Stomach (tissue), 9 donors: ENCODE measurements around the gene LIN7C. TPM values are rescaled to one million over a fixed set of nuclear protein-coding genes. Genes with fewer than 3 reads are reported as not detected.

ENCODE experiments used
- DNase-seq, 2 donors: peaks; one replicate each; pipeline versions ENCODE4 v3.0.0 to v3.0.0-alpha.2; 2013 to 2019
- H3K27ac ChIP-seq, 5 donors: fragments of 200-600 bp in 4 of 5; sonication (generic) in 4 of 5; one replicate each; pipeline ENCODE4 v1.5.1; 2013 to 2019; ENCODE audit warnings: mild to moderate bottlenecking in 1 of 5, moderate library complexity in 1 of 5
- H3K27me3 ChIP-seq, 3 donors: fragments of 200-600 bp; sonication (generic); one replicate each; pipeline ENCODE4 v1.5.1; 2017 to 2019; ENCODE audit warnings: mixed run types in 1 of 3
- H3K36me3 ChIP-seq, 4 donors: fragments of 200-600 bp; sonication (generic); 1 replicate in 3 of 4; 2 replicates in 1 of 4; pipeline ENCODE4 v1.5.1; 2016 to 2019
- H3K4me1 ChIP-seq, 4 donors: fragments of 200-600 bp; sonication (generic); one replicate each; pipeline ENCODE4 v1.5.1; 2016 to 2019
- H3K4me3 ChIP-seq, 4 donors: fragments of 200-600 bp; sonication (generic) in 3 of 4; one replicate each; pipeline ENCODE4 v1.5.1; 2016 to 2019; ENCODE audit warnings: mild to moderate bottlenecking in 1 of 4
- H3K9me3 ChIP-seq, 4 donors: fragments of 200-600 bp; sonication (generic); one replicate each; pipeline ENCODE4 v1.5.1; 2016 to 2019
- CTCF ChIP-seq, 7 experiments: fragments of 450-650 bp in 4 of 7; fragments of 200-600 bp in 3 of 7; sonication (generic) in 3 of 7; IDR thresholded peaks; one replicate each; pipeline ENCODE4 v1.5.1; 2016 to 2019; ENCODE audit warnings: antibody characterized with exemption in 7 of 7, control low read depth in 2 of 7, mild to moderate bottlenecking in 1 of 7
- EP300 ChIP-seq: sonication (generic); formaldehyde crosslinking; IDR thresholded peaks from one replicate; pipeline ENCODE4 v1.6.1; 2017; ENCODE audit warnings: antibody characterized with exemption
- POLR2A ChIP-seq, 4 donors: fragments of 450-650 bp; IDR thresholded peaks; one replicate each; pipeline ENCODE4 v1.6.1; 2016; ENCODE audit warnings: antibody characterized with exemption in 4 of 4, control low read depth in 2 of 4, mild to moderate bottlenecking in 1 of 4, moderate library complexity in 1 of 4
- POLR2AphosphoS5 ChIP-seq, 3 donors: sonication (generic); formaldehyde crosslinking; IDR thresholded peaks; one replicate each; pipeline ENCODE4 v1.6.1; 2016; ENCODE audit warnings: antibody characterized with exemption in 3 of 3
- WGBS, 5 donors: extraction: QIAGEN DNeasy Blood & Tissue Kit in 3 of 5; methylation state at CpG; one replicate each; pipeline versions ENCODE4 v1.1.5 to v1.1.7; 2013 to 2018; 5-methylcytosine and 5-hydroxymethylcytosine counted together
- intact Hi-C: fragments of 100-400 bp; cut with DNase I; formaldehyde crosslinking; loops from one replicate; pipeline ENCODE4 v1.15.1; 2023; ENCODE audit warnings: low total_unique reads
- polyA plus RNA-seq, 3 donors: library from polyadenylated mRNA; stranded (reverse); fragments of 200-250 nt; gene quantifications; one replicate each; pipeline ENCODE4 v1.2.3, GENCODE V29; 2013
- total RNA-seq, 5 donors: library from RNA; depleted of rRNA; stranded (reverse); fragments of >200 nt; gene quantifications; one replicate each; pipeline versions ENCODE4 v1.1.0 to v1.2.3, GENCODE V29; 2014 to 2016
- donor health status: healthy with polysubstance abuse.
- donor health status: Bipolar disorder and iron deficiency.
- donor health status: healthy.

Gene LIN7C
- total and polyA plus RNA-seq, 8 donors, result 7.2 to 106 (median 17.5) TPM

GRCh38 chr11:27485930-27486773 is 20.4 kb downstream of the LIN7C start:
- Histone ChIP-seq H3K36me3 (peaks cover 4 to 18% (median 10%) of the 10 kb centered on the region in 4 donors), H3K27me3 (no peaks in the 10 kb centered on the region), H3K4me1 (no peaks in the 10 kb centered on the region), H3K4me3 (no peak overlapping the region), H3K27ac (no peak overlapping the region), H3K9me3 (no peaks in the 10 kb centered on the region)
- intact Hi-C loops, result no loop called here
- TF ChIP-seq POLR2AphosphoS5 (IDR thresholded peaks at IDR 0.05) (no peak), EP300 (no peak), POLR2A (IDR thresholded peaks at IDR 0.05) (no peak), CTCF (IDR thresholded peaks at IDR 0.05) (peak in 5 of 7 experiments; percentile 66 to 93 (median 86))
- WGBS, 5 donors, result 19 to 35% (median 30%) methylated on average over 4 of the region's 4 CpGs
- peak in 1 of 2 donors; percentile 85 for DNase-seq

GRCh38 chr11:27482793-27483192 is 23.8 kb downstream of the LIN7C start:
- Histone ChIP-seq H3K4me3 (no peak overlapping the region), H3K4me1 (no peaks in the 10 kb centered on the region), H3K27me3 (no peaks in the 10 kb centered on the region), H3K27ac (no peak overlapping the region), H3K36me3 (no peaks in the 10 kb centered on the region), H3K9me3 (no peaks in the 10 kb centered on the region)
- WGBS, 5 donors, result 87 to 94% (median 90%) methylated on average over 2 of the region's 2 CpGs
- intact Hi-C loops, result loop anchor here (5.0 kb wide), 1 partner anchor 295 kb away; no protein-coding TSS in a partner anchor
- no peak for TF ChIP-seq POLR2AphosphoS5 (IDR thresholded peaks at IDR 0.05)
- TF ChIP-seq EP300, result no peak
- TF ChIP-seq CTCF (IDR thresholded peaks at IDR 0.05), result no peak
- TF ChIP-seq POLR2A (IDR thresholded peaks at IDR 0.05), result no peak
- no peak for DNase-seq

- Histone ChIP-seq H3K36me3 (no peaks in the 10 kb centered on the region), H3K27me3 (no peaks in the 10 kb centered on the region), H3K4me1 (no peaks in the 10 kb centered on the region), H3K9me3 (no peaks in the 10 kb centered on the region), H3K4me3 (no peak overlapping the region), H3K27ac (no peak overlapping the region)
- intact Hi-C loops, result loop anchor here (5.0 kb wide), 1 partner anchor 295 kb away; no protein-coding TSS in a partner anchor
- WGBS, 5 donors, result 83 to 95% (median 92%) methylated on average over 4 of the region's 4 CpGs
- TF ChIP-seq POLR2AphosphoS5 (IDR thresholded peaks at IDR 0.05) (no peak), EP300 (no peak), CTCF (IDR thresholded peaks at IDR 0.05) (no peak), POLR2A (IDR thresholded peaks at IDR 0.05) (no peak)
- no peak for DNase-seq
These were observed 24.6 kb downstream of the LIN7C start for GRCh38 chr11:27481992-27482391.

GRCh38 chr11:27477831-27478230 is 28.7 kb downstream of the LIN7C start:
- Histone ChIP-seq H3K4me1 (peaks cover 0 to 9% (median 0%) of the 10 kb centered on the region in 4 donors), H3K9me3 (no peaks in the 10 kb centered on the region), H3K27ac (no peak overlapping the region), H3K27me3 (no peaks in the 10 kb centered on the region), H3K4me3 (no peak overlapping the region), H3K36me3 (no peaks in the 10 kb centered on the region)
- 74 to 85% (median 80%) methylated on average over 2 of the region's 2 CpGs for WGBS, 5 donors
- DNase-seq, result no peak
- intact Hi-C loops, result loop anchor here (10.0 kb wide), 1 partner anchor 183 kb away; no protein-coding TSS in a partner anchor
- TF ChIP-seq POLR2AphosphoS5 (IDR thresholded peaks at IDR 0.05) (no peak), POLR2A (IDR thresholded peaks at IDR 0.05) (no peak)

GRCh38 chr11:27477243-27477642 is 29.3 kb downstream of the LIN7C start:
- Histone ChIP-seq H3K4me3 (no peak overlapping the region), H3K36me3 (no peaks in the 10 kb centered on the region), H3K4me1 (peaks cover 0 to 9% (median 0%) of the 10 kb centered on the region in 4 donors), H3K9me3 (no peaks in the 10 kb centered on the region), H3K27me3 (no peaks in the 10 kb centered on the region), H3K27ac (no peak overlapping the region)
- intact Hi-C loops, result loop anchor here (10.0 kb wide), 1 partner anchor 182 kb away; no protein-coding TSS in a partner anchor
- DNase-seq, result no peak
- TF ChIP-seq POLR2A (IDR thresholded peaks at IDR 0.05) (no peak), CTCF (IDR thresholded peaks at IDR 0.05) (no peak), POLR2AphosphoS5 (IDR thresholded peaks at IDR 0.05) (no peak)
